GM23338 (cell line): ENCODE results near the gene ZC3H12C. TPM values are rescaled to one million over a fixed set of nuclear protein-coding genes. Genes with fewer than 3 reads are reported as not detected.

Source experiments
- ATAC-seq: fragments of 200-7000 bp; cut with Tn5 transposase; 3 replicates; pipeline ENCODE4 v1.9.1; 2020
- DNase-seq: peaks from one replicate; pipeline ENCODE4 v3.0.0-alpha.2; 2015; ENCODE audit warnings: low spot score
- H2AFZ ChIP-seq: fragments of 200-600 bp; sonication (generic); 2 replicates; pipeline ENCODE4 v1.8.0; 2016; ENCODE audit warnings: antibody characterized with exemption, mild to moderate bottlenecking, moderate library complexity
- H3F3A ChIP-seq: fragments of 200-600 bp; sonication (generic); replicated peaks from 2 replicates; pipeline ENCODE4 v1.8.0; 2017; ENCODE audit warnings: antibody characterized with exemption, mixed run types, low read depth
- H3K27ac ChIP-seq: fragments of 200-600 bp; sonication (generic); 2 replicates; pipeline ENCODE4 v1.6.1; 2016; ENCODE audit warnings: low read depth
- H3K27me3 ChIP-seq: fragments of 200-600 bp; sonication (generic); 2 replicates; pipeline ENCODE4 v1.8.0; 2016; ENCODE audit warnings: mild to moderate bottlenecking, mixed run types, moderate library complexity; ENCODE audit not compliant: insufficient read depth
- H3K36me3 ChIP-seq: fragments of 200-600 bp; sonication (generic); 2 replicates; pipeline ENCODE4 v1.8.0; 2016; ENCODE audit warnings: mild to moderate bottlenecking; ENCODE audit not compliant: insufficient read depth
- H3K4me1 ChIP-seq: fragments of 200-600 bp; sonication (generic); 2 replicates; pipeline ENCODE4 v1.8.0; 2016; ENCODE audit warnings: mild to moderate bottlenecking, moderate library complexity; ENCODE audit not compliant: insufficient read depth
- H3K4me2 ChIP-seq: fragments of 200-600 bp; sonication (generic); 2 replicates; pipeline ENCODE4 v1.7.1; 2017; ENCODE audit warnings: mixed run types
- H3K4me3 ChIP-seq: fragments of 200-600 bp; sonication (generic); 2 replicates; pipeline ENCODE4 v1.6.1; 2016; ENCODE audit warnings: mixed run types
- H3K79me2 ChIP-seq: fragments of 200-600 bp; sonication (generic); replicated peaks from 2 replicates; pipeline ENCODE4 v1.8.0; 2017; ENCODE audit warnings: mild to moderate bottlenecking; ENCODE audit not compliant: insufficient read depth
- H3K9me2 ChIP-seq: fragments of 200-600 bp; sonication (generic); 2 replicates; pipeline ENCODE4 v1.8.0; 2017; ENCODE audit not compliant: insufficient read depth
- H4K20me1 ChIP-seq: fragments of 200-600 bp; sonication (generic); replicated peaks from 2 replicates; pipeline ENCODE4 v1.8.0; 2017; ENCODE audit warnings: mild to moderate bottlenecking; ENCODE audit not compliant: insufficient read depth
- H3K27ac Mint-ChIP-seq: 2 replicates; pipeline ENCODE4 v1.8.0; 2020; ENCODE audit warnings: inconsistent platforms, mild to moderate bottlenecking, moderate library complexity, mixed read lengths
- H3K27me3 Mint-ChIP-seq: 3 replicates; pipeline ENCODE4 v1.8.0; 2022; ENCODE audit warnings: low read depth, mild to moderate bottlenecking, moderate library complexity, mixed read lengths, inconsistent platforms; ENCODE audit not compliant: insufficient read depth, poor library complexity
- H3K36me3 Mint-ChIP-seq: 3 replicates; pipeline ENCODE4 v1.8.0; 2021; ENCODE audit warnings: low read depth, mild to moderate bottlenecking, inconsistent platforms, moderate library complexity, mixed read lengths
- H3K4me1 Mint-ChIP-seq: 3 replicates; pipeline ENCODE4 v1.8.0; 2020; ENCODE audit warnings: mild to moderate bottlenecking, inconsistent platforms, mixed read lengths
- H3K4me3 Mint-ChIP-seq: 3 replicates; pipeline ENCODE4 v1.8.0; 2021; ENCODE audit warnings: moderate library complexity, mild to moderate bottlenecking, inconsistent platforms, mixed read lengths
- H3K9me3 Mint-ChIP-seq: 3 replicates; pipeline ENCODE4 v1.8.0; 2020; ENCODE audit warnings: moderate library complexity, mild to moderate bottlenecking, inconsistent platforms, mixed read lengths
- CREB1 ChIP-seq: fragments of 250-450 bp; sonication (Bioruptor Pico); IDR thresholded peaks from 2 replicates; pipeline ENCODE4 v1.5.0; 2020; ENCODE audit warnings: low read depth, mild to moderate bottlenecking, moderate library complexity
- EZH2 ChIP-seq: fragments of 200-600 bp; sonication (generic); IDR thresholded peaks from one replicate; pipeline ENCODE4 v1.8.0; 2017; ENCODE audit warnings: antibody characterized with exemption, mild to moderate bottlenecking, low read depth; ENCODE audit not compliant: unreplicated experiment
- EZH2phosphoT487 ChIP-seq: fragments of 200-600 bp; sonication (generic); IDR thresholded peaks from one replicate; pipeline ENCODE4 v1.8.1; 2018; ENCODE audit warnings: antibody characterized with exemption; ENCODE audit not compliant: unreplicated experiment
- JUNB ChIP-seq: IDR thresholded peaks from one replicate; pipeline ENCODE4 v1.6.1; 2016; ENCODE audit warnings: antibody characterized with exemption; ENCODE audit not compliant: unreplicated experiment
- POLR2AphosphoS5 ChIP-seq: IDR thresholded peaks from 2 replicates; pipeline ENCODE4 v1.6.1; 2016; ENCODE audit warnings: antibody characterized with exemption, low read depth
- STAT1 ChIP-seq: IDR thresholded peaks from one replicate; pipeline ENCODE4 v1.6.1; 2016; ENCODE audit warnings: antibody characterized with exemption; ENCODE audit not compliant: unreplicated experiment
- ZNF114 ChIP-seq: fragments of 250-450 bp; sonication (Bioruptor Pico); IDR thresholded peaks from 2 replicates; pipeline ENCODE4 v1.5.0; 2020; ENCODE audit warnings: mild to moderate bottlenecking, moderate library complexity
- ZNF331 ChIP-seq: fragments of 250-450 bp; sonication (Bioruptor Pico); IDR thresholded peaks from 2 replicates; pipeline ENCODE4 v1.5.0; 2020; ENCODE audit warnings: low read depth, mild to moderate bottlenecking, moderate library complexity
- polyA plus RNA-seq: library from polyadenylated mRNA; unstranded; fragments of >200 nt; fragmentation: Nextera tagmentation; extraction: Ambion mirVana; gene quantifications from 2 replicates; pipeline ENCODE4 v1.2.1, GENCODE V29; 2016
- total RNA-seq: library from RNA; depleted of rRNA; stranded (reverse); fragments of >200 nt; shearing (Covaris generic); gene quantifications from 2 replicates; pipeline ENCODE4 v1.2.3, GENCODE V29; 2014
- TF ChIP-seq, protein P1 (sequence below): IDR thresholded peaks from one replicate; pipeline ENCODE4 v1.6.1; 2018; ENCODE audit warnings: antibody characterized with exemption; ENCODE audit not compliant: unreplicated experiment
- TF ChIP-seq, protein P2 (sequence below), 2 experiments: fragments of 200-600 bp in 1 of 2; sonication (generic) in 1 of 2; conservative IDR thresholded peaks; 2 replicates each; pipeline versions ENCODE4 v1.5.1 to v1.6.1; 2016 to 2017; ENCODE audit warnings: antibody characterized with exemption in 2 of 2, low read depth in 2 of 2, mild to moderate bottlenecking in 2 of 2, moderate library complexity in 1 of 2
- TF ChIP-seq, protein P3 (sequence below): fragments of 250-450 bp; sonication (Bioruptor Pico); IDR thresholded peaks from 2 replicates; pipeline ENCODE4 v1.5.0; 2020; ENCODE audit warnings: mild to moderate bottlenecking, moderate library complexity
- TF ChIP-seq, protein P4 (sequence below): IDR thresholded peaks from 2 replicates; pipeline ENCODE4 v1.6.1; 2016; ENCODE audit warnings: antibody characterized with exemption

ZC3H12C gene
- total and polyA plus RNA-seq, 2 experiments from 2014 or later: 0.55 to 2.4 TPM

DNA sequence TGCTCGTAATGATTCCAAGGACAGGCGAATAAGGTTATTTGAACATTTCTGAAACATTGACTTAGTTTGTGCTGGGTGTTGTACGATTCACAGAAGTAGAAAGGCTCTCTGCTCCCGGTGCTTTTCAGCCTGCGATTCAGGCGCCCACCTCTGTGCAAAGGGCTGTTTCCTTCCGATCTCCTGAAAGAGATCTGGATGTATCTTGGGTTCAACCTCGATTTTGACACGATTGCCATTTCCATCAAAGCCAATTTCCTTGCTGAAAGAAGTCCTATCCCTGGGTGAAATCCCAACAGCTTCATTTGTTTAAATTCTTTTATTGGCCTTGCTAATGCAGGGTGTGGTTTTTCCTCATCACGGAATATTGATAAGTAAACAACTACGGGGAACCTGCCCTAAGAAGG lies 1.1 kb upstream of the ZC3H12C start:
- H3K79me2 ChIP-seq: peaks cover 26% of the 10 kb centered on the region
- H3K4me1 Mint-ChIP-seq: peaks cover 22% of the 10 kb centered on the region
- no peaks in the 10 kb centered on the region; the same call in 1 of the 2 replicates for H4K20me1 ChIP-seq
- no peak overlapping the region for H3K27ac ChIP-seq
- peaks cover 9% of the 10 kb centered on the region for H3K4me1 ChIP-seq
- peak overlapping the region; percentile 92 for H3K4me2 ChIP-seq
- peak overlapping the region; percentile 69 for H3K4me3 ChIP-seq
- peaks cover 10% of the 10 kb centered on the region for H3K27me3 Mint-ChIP-seq
- H3K9me3 Mint-ChIP-seq: no peaks in the 10 kb centered on the region
- peaks cover 42% of the 10 kb centered on the region for H3K27me3 ChIP-seq
- H3K36me3 Mint-ChIP-seq: no peaks in the 10 kb centered on the region
- H3F3A ChIP-seq: peaks cover 8% of the 10 kb centered on the region; the same call in 1 of the 2 replicates
- H2AFZ ChIP-seq: peak overlapping the region; percentile 100
- H3K27ac Mint-ChIP-seq: peak overlapping the region; percentile 42
- TF ChIP-seq ZNF331: no peak
- no peak for TF ChIP-seq EZH2phosphoT487
- TF ChIP-seq, protein P1, sequence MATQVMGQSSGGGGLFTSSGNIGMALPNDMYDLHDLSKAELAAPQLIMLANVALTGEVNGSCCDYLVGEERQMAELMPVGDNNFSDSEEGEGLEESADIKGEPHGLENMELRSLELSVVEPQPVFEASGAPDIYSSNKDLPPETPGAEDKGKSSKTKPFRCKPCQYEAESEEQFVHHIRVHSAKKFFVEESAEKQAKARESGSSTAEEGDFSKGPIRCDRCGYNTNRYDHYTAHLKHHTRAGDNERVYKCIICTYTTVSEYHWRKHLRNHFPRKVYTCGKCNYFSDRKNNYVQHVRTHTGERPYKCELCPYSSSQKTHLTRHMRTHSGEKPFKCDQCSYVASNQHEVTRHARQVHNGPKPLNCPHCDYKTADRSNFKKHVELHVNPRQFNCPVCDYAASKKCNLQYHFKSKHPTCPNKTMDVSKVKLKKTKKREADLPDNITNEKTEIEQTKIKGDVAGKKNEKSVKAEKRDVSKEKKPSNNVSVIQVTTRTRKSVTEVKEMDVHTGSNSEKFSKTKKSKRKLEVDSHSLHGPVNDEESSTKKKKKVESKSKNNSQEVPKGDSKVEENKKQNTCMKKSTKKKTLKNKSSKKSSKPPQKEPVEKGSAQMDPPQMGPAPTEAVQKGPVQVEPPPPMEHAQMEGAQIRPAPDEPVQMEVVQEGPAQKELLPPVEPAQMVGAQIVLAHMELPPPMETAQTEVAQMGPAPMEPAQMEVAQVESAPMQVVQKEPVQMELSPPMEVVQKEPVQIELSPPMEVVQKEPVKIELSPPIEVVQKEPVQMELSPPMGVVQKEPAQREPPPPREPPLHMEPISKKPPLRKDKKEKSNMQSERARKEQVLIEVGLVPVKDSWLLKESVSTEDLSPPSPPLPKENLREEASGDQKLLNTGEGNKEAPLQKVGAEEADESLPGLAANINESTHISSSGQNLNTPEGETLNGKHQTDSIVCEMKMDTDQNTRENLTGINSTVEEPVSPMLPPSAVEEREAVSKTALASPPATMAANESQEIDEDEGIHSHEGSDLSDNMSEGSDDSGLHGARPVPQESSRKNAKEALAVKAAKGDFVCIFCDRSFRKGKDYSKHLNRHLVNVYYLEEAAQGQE: no peak
- no peak for TF ChIP-seq CREB1 (CRISPR knock-in tag)
- TF ChIP-seq, protein P2, sequence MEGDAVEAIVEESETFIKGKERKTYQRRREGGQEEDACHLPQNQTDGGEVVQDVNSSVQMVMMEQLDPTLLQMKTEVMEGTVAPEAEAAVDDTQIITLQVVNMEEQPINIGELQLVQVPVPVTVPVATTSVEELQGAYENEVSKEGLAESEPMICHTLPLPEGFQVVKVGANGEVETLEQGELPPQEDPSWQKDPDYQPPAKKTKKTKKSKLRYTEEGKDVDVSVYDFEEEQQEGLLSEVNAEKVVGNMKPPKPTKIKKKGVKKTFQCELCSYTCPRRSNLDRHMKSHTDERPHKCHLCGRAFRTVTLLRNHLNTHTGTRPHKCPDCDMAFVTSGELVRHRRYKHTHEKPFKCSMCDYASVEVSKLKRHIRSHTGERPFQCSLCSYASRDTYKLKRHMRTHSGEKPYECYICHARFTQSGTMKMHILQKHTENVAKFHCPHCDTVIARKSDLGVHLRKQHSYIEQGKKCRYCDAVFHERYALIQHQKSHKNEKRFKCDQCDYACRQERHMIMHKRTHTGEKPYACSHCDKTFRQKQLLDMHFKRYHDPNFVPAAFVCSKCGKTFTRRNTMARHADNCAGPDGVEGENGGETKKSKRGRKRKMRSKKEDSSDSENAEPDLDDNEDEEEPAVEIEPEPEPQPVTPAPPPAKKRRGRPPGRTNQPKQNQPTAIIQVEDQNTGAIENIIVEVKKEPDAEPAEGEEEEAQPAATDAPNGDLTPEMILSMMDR (conservative IDR thresholded peaks at IDR 0.05; ENCODE audit: low read depth in 2 of 2): no peak; a peak in 1 of 4 replicates
- TF ChIP-seq POLR2AphosphoS5: no peak
- TF ChIP-seq, protein P3, sequence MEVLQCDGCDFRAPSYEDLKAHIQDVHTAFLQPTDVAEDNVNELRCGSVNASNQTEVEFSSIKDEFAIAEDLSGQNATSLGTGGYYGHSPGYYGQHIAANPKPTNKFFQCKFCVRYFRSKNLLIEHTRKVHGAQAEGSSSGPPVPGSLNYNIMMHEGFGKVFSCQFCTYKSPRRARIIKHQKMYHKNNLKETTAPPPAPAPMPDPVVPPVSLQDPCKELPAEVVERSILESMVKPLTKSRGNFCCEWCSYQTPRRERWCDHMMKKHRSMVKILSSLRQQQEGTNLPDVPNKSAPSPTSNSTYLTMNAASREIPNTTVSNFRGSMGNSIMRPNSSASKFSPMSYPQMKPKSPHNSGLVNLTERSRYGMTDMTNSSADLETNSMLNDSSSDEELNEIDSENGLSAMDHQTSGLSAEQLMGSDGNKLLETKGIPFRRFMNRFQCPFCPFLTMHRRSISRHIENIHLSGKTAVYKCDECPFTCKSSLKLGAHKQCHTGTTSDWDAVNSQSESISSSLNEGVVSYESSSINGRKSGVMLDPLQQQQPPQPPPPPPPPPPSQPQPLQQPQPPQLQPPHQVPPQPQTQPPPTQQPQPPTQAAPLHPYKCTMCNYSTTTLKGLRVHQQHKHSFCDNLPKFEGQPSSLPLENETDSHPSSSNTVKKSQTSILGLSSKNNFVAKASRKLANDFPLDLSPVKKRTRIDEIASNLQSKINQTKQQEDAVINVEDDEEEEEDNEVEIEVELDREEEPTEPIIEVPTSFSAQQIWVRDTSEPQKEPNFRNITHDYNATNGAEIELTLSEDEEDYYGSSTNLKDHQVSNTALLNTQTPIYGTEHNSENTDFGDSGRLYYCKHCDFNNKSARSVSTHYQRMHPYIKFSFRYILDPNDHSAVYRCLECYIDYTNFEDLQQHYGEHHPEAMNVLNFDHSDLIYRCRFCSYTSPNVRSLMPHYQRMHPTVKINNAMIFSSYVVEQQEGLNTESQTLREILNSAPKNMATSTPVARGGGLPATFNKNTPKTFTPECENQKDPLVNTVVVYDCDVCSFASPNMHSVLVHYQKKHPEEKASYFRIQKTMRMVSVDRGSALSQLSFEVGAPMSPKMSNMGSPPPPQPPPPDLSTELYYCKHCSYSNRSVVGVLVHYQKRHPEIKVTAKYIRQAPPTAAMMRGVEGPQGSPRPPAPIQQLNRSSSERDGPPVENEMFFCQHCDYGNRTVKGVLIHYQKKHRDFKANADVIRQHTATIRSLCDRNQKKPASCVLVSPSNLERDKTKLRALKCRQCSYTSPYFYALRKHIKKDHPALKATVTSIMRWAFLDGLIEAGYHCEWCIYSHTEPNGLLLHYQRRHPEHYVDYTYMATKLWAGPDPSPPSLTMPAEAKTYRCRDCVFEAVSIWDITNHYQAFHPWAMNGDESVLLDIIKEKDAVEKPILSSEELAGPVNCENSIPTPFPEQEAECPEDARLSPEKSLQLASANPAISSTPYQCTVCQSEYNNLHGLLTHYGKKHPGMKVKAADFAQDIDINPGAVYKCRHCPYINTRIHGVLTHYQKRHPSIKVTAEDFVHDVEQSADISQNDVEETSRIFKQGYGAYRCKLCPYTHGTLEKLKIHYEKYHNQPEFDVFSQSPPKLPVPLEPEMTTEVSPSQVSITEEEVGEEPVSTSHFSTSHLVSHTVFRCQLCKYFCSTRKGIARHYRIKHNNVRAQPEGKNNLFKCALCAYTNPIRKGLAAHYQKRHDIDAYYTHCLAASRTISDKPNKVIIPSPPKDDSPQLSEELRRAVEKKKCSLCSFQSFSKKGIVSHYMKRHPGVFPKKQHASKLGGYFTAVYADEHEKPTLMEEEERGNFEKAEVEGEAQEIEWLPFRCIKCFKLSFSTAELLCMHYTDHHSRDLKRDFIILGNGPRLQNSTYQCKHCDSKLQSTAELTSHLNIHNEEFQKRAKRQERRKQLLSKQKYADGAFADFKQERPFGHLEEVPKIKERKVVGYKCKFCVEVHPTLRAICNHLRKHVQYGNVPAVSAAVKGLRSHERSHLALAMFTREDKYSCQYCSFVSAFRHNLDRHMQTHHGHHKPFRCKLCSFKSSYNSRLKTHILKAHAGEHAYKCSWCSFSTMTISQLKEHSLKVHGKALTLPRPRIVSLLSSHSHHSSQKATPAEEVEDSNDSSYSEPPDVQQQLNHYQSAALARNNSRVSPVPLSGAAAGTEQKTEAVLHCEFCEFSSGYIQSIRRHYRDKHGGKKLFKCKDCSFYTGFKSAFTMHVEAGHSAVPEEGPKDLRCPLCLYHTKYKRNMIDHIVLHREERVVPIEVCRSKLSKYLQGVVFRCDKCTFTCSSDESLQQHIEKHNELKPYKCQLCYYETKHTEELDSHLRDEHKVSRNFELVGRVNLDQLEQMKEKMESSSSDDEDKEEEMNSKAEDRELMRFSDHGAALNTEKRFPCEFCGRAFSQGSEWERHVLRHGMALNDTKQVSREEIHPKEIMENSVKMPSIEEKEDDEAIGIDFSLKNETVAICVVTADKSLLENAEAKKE: no peak
- TF ChIP-seq ZNF114 (CRISPR knock-in tag): no peak
- no peak for TF ChIP-seq JUNB
- no peak for TF ChIP-seq EZH2
- no peak for TF ChIP-seq STAT1
- TF ChIP-seq, protein P4, sequence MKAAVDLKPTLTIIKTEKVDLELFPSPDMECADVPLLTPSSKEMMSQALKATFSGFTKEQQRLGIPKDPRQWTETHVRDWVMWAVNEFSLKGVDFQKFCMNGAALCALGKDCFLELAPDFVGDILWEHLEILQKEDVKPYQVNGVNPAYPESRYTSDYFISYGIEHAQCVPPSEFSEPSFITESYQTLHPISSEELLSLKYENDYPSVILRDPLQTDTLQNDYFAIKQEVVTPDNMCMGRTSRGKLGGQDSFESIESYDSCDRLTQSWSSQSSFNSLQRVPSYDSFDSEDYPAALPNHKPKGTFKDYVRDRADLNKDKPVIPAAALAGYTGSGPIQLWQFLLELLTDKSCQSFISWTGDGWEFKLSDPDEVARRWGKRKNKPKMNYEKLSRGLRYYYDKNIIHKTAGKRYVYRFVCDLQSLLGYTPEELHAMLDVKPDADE: no peak
- no peaks in the 10 kb centered on the region for H3K36me3 ChIP-seq
- peak overlapping the region; percentile 85 for H3K4me3 Mint-ChIP-seq
- ATAC-seq (peak; percentile 17), DNase-seq (peak; percentile 34)
- no peaks in the 10 kb centered on the region for H3K9me2 ChIP-seq
